ENCODE measurements around the gene FAM184B.

Gene FAM184B

DNA sequence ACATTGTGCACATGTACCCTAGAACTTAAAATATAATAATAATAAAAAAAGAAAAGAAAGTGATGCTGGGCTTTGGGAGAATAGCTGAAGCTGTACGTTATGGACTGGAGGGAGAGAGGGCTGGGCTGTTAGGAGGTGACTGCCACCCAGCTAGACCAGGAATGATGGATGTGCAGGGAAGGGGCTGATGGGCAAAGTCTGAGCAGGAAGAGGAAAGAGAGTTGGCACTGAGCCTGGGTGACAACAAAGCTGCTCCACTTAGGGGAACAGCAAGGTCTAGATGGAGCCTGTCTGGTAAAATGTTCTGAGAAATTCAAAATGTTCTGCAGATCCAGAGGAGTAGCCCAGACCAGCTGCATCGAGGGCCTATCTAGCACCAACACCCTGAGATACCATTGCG lies 134.7 kb downstream of the FAM184B start:
- peaks cover 3% of the 10 kb centered on the region for H3K4me1 ChIP-seq (ENCODE audit: insufficient read depth, low read length, poor library complexity, severe bottlenecking)
- H3K9me3 ChIP-seq (ENCODE audit: insufficient read depth, low read depth, low read length): no peaks in the 10 kb centered on the region
- no peaks in the 10 kb centered on the region for H3F3A ChIP-seq (ENCODE audit: low read depth)
- no peak overlapping the region for H3K4me2 ChIP-seq (ENCODE audit: low read depth, low read length, poor library complexity, severe bottlenecking)
- no peak overlapping the region for H3K4me3 ChIP-seq (ENCODE audit: low read length, poor library complexity, severe bottlenecking)
- no peaks in the 10 kb centered on the region for H4K20me1 ChIP-seq (ENCODE audit: insufficient read depth, low read length, poor library complexity, severe bottlenecking)
- no peak overlapping the region for H3K9ac ChIP-seq (ENCODE audit: low read depth, low read length, poor library complexity, severe bottlenecking)
- no peaks in the 10 kb centered on the region for H3K79me2 ChIP-seq (ENCODE audit: insufficient read depth, low read length)
- H3K36me3 ChIP-seq (ENCODE audit: insufficient read depth, low read length): no peaks in the 10 kb centered on the region
- H3K9me2 ChIP-seq (replicated peaks; ENCODE audit: low read depth, low read length): no peaks in the 10 kb centered on the region
- TF ChIP-seq EZH2phosphoT487 (IDR thresholded peaks at IDR 0.05; ENCODE audit: borderline replicate concordance) (no peak), CTCF (conservative IDR thresholded peaks at IDR 0.05; ENCODE audit: low read length) (no peak)
- no peak overlapping the region for H2AFZ ChIP-seq (ENCODE audit: low read length)
- no peaks in the 10 kb centered on the region for H3K27me3 ChIP-seq (ENCODE audit: insufficient read depth, low read length, poor library complexity, severe bottlenecking)

- no peaks in the 10 kb centered on the region for H3K36me3 ChIP-seq (ENCODE audit: insufficient read depth, low read length)
- no peak overlapping the region for H3K9ac ChIP-seq (ENCODE audit: low read depth, low read length, poor library complexity, severe bottlenecking)
Measured at GRCh38 chr4:17642398-17642783, 139.0 kb downstream of the FAM184B start.

GRCh38 chr4:17639136-17639535 lies 142.3 kb downstream of the FAM184B start:
- TF ChIP-seq EZH2phosphoT487 (IDR thresholded peaks at IDR 0.05; ENCODE audit: borderline replicate concordance) (no peak), CTCF (conservative IDR thresholded peaks at IDR 0.05; ENCODE audit: low read length) (no peak)
- H4K20me1 ChIP-seq (ENCODE audit: insufficient read depth, low read length, poor library complexity, severe bottlenecking): no peaks in the 10 kb centered on the region
- H3K4me1 ChIP-seq (ENCODE audit: insufficient read depth, low read length, poor library complexity, severe bottlenecking): no peaks in the 10 kb centered on the region
- no peak overlapping the region for H3K9ac ChIP-seq (ENCODE audit: low read depth, low read length, poor library complexity, severe bottlenecking)
- H3K9me3 ChIP-seq (ENCODE audit: insufficient read depth, low read depth, low read length): no peaks in the 10 kb centered on the region
- H3K9me2 ChIP-seq (replicated peaks; ENCODE audit: low read depth, low read length): no peaks in the 10 kb centered on the region
- H3K27me3 ChIP-seq (ENCODE audit: insufficient read depth, low read length, poor library complexity, severe bottlenecking): no peaks in the 10 kb centered on the region
- no peak overlapping the region for H3K4me3 ChIP-seq (ENCODE audit: low read length, poor library complexity, severe bottlenecking)
- peaks cover 8% of the 10 kb centered on the region; the same call in 1 of the 2 replicates for H3K36me3 ChIP-seq (ENCODE audit: insufficient read depth, low read length)
- no peaks in the 10 kb centered on the region; the same call in 1 of the 2 replicates for H3F3A ChIP-seq (ENCODE audit: low read depth)
- H3K4me2 ChIP-seq (ENCODE audit: low read depth, low read length, poor library complexity, severe bottlenecking): no peak overlapping the region
- no peak overlapping the region for H2AFZ ChIP-seq (ENCODE audit: low read length)
- no peaks in the 10 kb centered on the region for H3K79me2 ChIP-seq (ENCODE audit: insufficient read depth, low read length)

More at GRCh38 chr4:17642398-17642783, 139.0 kb downstream of the FAM184B start:
- H4K20me1 ChIP-seq (ENCODE audit: insufficient read depth, low read length, poor library complexity, severe bottlenecking): no peaks in the 10 kb centered on the region
- no peaks in the 10 kb centered on the region for H3K9me3 ChIP-seq (ENCODE audit: insufficient read depth, low read depth, low read length)
- no peaks in the 10 kb centered on the region for H3K27me3 ChIP-seq (ENCODE audit: insufficient read depth, low read length, poor library complexity, severe bottlenecking)
- no peaks in the 10 kb centered on the region for H3K9me2 ChIP-seq (replicated peaks; ENCODE audit: low read depth, low read length)
- no peak overlapping the region for H2AFZ ChIP-seq (ENCODE audit: low read length)
- H3K4me3 ChIP-seq (ENCODE audit: low read length, poor library complexity, severe bottlenecking): no peak overlapping the region
- no peak overlapping the region for H3K4me2 ChIP-seq (ENCODE audit: low read depth, low read length, poor library complexity, severe bottlenecking)
- H3K4me1 ChIP-seq (ENCODE audit: insufficient read depth, low read length, poor library complexity, severe bottlenecking): no peaks in the 10 kb centered on the region
- H3K79me2 ChIP-seq (ENCODE audit: insufficient read depth, low read length): no peaks in the 10 kb centered on the region
- H3F3A ChIP-seq (ENCODE audit: low read depth): no peaks in the 10 kb centered on the region
- no peak for TF ChIP-seq EZH2phosphoT487 (IDR thresholded peaks at IDR 0.05; ENCODE audit: borderline replicate concordance)
- TF ChIP-seq CTCF (conservative IDR thresholded peaks at IDR 0.05; ENCODE audit: low read length): no peak
